Suppressor macrophage treated with lipopolysaccharide for 4 hours (primary cell): ENCODE data around the gene COL27A1.

Experiments used
- DNase-seq: peaks from one replicate; pipeline ENCODE4 v3.0.0-alpha.2; 2020

Gene COL27A1

DNA sequence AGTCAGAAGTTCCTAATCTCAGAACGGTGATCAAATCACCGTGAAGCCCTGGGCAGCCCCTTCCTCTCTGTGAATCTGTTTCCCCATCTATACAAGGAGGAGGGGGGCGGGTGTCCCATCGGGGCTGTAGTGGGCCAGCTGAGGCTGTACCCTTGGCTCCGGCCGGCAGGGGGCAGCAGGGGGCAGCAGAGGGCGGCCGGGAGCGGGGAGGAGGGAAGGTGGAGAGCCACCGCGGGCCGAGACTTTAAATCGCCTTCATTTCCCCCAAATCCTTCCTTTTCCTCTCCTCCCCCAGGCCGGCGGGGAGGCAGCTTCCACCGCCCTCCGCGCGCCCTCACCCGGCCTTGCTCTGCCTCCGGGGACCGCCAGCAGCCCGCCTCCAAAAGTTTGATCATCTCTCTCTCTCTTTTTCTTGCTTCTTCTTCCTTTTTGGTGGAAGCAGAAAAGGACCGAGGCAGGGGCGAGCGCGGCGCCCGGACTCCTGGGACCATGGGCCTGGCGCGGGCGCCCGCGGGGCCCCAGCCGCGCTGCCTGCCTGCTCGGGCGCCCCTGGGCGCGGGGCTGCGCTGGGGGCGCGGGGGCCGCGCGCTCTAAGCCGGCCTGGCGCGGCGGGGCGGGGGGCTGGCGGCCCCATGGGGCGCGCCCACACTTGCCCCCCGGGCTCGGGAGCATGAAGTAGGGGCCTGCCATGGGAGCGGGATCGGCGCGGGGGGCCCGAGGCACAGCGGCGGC, at the start of gene COL27A1:
COL27A1 (plus strand) TSS at position 275 of the 732 bp plus-strand sequence; CDS start at position 689, 414 bp downstream.
- DNase-seq: peak; percentile 82

DNA sequence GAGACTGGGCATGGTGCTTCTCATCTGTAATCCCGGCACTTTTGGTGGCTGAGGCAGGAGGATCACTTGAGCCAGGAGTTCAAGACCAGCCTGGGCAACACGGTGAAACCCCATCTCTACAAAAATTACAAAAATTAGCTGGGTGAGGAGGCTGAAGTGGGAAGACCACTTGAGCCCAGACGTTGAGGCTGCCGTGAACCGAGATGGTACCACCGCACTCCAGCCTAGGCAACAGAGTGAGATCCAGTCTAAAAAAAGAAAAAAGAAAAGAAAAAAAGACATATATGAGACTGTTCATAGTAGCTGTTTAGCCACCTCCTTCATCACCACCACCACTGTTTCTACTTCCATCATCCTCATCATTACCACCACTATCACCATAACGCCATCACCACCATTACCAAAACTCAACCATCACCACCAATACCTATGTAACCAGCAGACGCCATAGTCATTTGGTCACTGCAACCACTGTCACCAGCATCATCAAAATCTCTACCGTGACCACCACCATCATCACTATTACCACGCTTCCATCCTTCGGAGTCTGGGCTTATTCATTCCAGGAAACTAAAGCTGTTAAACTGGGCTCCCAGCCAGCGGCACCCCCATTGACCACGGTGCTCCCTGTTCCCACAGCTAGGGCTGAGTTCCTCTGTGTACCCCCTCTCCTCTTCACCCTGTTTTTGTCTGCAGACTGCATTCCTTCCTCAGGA, 47.9 kb upstream of the COL27A1 start:
- no peak for DNase-seq

DNA sequence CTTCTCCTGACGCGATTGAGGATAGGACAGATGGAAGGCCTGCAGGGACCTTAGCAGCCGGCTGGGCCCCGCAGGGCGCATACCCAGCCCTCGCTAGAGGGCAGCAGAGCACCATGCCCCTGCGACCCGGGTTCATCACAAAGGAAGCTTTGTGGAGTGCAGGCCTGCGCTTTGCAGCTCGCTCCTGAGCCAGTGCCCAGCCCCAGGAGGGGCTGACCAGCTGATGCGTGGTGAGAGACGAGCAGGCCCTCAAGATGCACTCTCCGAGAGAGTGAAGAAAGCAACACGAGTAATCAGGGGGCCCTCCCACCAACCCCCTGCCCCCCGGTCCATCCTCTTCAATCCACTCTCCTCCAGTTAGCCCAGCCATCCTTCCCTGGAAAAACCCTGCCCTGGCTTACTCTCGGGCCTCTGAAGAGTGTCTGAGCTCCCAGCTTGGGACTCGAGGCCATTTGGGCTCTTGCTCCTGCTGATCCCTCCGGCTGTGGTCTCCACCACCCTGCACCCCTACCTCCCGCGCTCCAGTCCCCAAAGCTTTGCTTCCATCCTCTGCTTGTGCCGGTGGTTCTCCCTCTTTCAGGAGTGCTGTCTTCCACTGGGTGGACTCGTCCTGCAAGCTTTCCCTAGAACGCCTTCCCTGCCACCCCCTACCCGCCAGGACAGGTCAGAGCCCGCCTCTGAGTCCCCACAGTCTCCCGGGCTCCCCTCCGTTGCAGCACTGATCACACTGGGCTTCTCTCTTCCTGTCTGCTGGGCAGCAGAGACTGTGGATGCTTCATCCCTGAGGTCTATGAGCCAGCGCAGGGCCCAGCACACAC, 47.1 kb upstream of the COL27A1 start:
- peak; percentile 79 for DNase-seq

DNA sequence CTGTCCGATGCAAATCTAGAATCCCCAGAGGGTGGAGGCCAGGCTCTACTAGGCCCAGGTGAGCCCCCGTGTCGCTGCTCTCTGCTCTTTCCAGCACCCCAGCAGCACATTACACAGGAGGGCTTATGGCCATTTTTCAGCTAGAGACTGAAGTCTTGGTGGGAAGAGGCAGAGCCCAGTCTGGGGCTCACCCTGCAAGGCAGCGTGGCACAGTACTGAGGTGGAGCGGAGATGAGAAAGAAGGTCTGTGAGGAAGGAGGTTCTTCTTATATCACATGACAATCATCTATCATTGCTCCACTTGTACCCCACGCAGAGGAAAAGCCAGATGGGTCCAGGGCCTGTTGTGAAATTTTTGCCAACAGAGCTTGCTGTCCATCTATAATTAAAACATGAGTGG, 46.2 kb upstream of the COL27A1 start:
- DNase-seq: no peak

DNA sequence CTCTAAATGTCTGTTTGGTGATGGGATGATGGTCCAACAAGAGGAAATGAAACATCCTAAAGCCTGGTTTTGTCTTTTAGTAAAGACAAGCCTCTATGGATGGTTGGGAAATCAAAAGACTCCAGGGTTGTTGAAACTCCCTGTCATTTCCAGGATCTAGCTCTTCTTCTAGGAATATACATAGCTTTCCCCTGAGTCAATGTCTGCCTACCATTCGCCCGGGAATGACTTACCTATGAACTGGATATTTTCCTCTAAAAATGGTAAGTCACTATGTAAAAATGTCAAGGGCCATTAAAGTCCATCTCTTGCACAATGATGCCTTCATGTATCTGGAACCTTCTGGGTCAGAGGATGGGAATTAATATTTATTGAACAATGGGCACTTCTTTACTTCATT, 45.2 kb upstream of the COL27A1 start:
- DNase-seq: no peak

DNA sequence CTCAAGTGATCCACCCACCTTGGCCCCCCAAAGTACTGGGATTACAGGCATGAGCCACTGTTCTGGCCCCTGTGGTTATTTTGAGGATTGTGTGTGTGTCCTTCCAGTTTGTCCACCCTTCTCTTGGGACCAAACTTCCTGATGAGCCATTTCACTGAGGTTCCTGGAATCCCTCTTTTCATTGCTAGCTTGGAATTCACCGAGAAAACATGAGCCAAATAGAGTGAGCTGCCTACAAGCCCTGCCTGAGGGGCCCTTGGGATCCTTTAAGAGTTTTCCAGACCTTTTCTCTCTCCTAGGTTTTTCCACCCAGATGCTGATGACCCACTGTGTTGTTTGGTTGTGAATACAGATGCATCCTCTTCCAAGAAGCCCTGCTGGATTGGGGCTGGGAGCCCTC, 43.0 kb upstream of the COL27A1 start:
- no peak for DNase-seq

DNA sequence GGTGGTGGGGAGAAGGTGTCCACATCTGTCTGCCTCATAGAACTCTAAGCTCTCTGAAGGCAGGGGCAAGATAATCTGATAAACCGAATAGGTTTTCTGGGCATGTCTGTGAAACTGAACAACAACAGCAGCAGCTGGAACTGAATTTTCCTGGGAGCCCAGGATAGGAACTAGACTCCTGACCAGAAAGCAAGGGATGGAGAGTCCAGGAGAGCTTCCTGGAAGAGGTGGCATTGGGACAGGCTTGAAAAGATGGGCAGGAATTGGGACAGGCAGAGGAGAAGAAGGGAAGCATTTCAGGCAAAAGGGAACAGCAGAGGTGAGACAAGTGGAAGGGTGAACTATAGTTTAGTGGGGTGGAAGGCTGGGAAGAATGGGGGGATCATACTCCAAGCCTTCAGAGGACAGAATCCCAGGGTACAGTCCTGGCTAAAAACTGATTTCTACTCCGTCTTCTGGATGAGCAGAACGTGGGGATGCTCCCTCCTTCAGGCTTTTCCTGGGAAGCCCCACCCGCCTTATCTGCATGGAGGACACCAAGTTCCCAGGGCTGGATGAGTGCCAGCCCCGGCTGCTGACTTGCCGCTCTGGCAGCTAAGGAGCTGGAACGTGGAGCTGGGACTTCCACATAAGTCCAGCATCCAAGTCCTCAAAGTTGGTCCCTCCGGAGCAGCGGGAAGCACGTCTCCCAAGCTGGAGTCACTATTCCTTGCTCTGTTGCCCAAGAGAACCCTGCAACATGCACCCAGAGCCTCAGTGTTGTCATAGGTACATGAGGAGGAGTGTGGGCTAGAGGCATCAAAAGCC, 42.4 kb upstream of the COL27A1 start:
- DNase-seq: no peak

DNA sequence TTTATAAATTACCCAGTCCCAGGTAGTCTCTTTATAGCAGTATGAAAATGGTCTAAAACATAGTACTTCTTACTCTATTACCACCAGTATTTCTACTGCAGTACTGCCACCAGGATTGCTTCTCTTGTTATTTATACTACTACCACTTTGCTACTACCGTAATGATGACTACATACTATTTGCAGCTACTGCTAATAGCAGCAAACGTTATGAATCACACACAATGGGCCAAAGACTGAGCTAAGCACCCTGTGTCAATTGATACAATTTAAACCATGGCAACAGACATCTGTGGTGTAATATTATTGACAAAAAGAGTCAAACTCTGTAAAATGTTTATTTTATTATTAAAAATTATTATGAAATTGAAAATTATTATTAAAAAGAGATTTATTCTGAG, 41.0 kb upstream of the COL27A1 start:
- DNase-seq: no peak

DNA sequence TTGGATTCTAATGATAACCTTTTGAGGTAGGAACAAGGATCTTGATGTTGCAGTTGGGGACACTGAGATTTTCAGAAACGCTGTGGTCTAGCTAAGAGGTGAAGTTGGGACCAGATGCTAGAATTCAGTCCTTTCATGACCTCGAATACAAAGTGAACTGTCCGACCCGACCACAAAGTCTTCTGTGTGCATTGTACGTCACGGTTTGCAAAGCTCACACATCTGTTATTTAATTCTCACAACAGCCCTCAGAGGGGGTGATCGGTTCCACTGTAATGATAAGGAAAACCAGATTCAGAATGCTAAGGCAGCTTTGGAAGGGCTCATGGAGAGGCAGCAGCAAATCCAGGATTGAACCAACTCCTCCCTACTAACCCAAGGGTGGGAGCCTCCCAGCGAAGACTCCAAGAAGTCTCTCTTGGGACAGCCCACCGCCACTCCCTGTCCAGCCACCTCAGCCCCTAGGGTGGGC, 39.6 kb upstream of the COL27A1 start:
- DNase-seq: no peak

DNA sequence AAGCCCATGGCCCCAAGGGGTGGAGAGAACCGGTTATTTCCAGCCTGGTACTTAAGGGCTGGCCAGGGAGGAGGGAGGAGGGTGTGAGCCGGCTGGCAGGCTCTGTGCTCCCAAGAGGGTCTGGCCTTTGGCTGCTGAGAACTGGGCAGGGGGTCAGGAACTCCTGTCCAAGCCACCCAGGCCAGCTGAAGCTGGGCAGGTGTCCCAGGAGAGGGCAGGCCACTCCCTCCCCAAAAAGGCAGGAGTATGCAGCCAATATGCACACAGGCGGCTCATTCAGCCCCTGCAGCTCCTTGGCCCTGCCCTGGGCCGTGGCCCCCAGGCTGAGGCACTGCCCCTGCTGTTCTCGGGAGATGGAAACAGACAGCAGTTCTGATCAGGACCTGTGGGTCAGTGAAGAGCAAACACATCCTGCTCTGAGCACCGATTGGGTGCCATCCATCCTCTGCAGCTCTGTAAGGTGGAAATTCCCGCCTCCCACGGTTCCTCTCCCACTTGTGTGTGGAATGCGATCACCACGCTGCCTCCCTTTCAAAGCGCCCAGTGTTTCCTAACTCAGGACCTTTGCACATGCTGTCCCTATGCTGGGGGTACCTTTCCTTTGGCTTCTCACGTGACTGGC, 39.1 kb upstream of the COL27A1 start:
- DNase-seq: no peak

DNA sequence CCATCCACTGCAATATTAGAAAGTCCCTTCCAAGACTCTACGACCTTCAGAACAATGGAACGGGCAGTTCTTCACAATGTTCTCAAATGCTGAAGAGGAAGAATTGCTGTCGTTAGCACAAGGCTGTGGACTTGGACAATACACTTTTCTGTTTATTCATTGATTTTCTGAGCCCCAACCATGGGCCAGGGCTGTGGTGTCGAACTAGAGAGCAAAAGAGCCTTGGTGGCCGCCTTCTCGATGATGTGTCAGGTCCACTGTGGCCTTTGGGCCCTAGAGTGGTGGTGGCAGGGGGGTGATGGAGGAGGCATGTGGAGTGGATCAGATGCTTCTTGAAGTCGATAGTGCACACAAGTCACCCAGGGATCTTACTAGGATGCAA, 37.7 kb upstream of the COL27A1 start:
- DNase-seq: no peak

DNA sequence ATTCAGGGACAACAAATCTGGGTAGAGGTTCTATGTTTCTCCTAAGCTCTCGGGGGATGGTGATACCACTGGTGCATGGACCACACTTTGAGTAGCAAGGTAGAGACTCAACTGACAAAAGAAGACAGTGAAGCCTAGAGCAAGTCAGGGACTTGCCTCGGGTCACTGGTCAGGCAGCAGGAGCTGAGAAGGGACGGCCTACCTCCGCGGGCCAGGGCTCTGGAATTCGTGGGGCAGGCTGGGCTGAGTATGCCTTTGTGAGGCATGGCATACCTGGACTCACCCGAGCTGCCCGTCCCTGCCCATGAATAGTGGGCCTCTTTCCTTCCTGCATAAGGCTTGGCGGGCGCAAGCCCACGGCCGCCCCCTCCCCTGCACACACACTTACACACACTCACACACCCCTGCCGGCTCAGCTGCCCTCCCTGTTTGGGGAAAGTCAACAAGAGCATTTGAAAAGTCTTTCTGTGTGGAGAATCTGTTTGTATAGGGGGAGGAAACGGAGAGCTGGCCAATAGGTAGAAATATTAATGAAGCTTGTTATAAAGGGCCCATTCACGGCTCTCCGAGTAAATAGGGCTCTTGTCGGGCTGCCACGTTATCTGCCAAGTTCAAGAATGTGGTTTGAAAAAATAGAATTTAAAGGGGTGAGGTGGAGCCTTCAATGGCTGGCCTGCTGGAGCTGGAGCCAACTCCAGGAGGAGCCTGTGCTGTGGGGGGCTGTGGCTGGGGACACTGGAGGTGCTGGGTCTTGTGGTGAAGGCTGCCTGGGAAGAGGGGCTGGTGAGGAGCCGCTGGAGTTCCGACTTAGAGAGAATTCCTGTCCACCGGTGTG, 37.1 kb upstream of the COL27A1 start:
- DNase-seq: no peak

DNA sequence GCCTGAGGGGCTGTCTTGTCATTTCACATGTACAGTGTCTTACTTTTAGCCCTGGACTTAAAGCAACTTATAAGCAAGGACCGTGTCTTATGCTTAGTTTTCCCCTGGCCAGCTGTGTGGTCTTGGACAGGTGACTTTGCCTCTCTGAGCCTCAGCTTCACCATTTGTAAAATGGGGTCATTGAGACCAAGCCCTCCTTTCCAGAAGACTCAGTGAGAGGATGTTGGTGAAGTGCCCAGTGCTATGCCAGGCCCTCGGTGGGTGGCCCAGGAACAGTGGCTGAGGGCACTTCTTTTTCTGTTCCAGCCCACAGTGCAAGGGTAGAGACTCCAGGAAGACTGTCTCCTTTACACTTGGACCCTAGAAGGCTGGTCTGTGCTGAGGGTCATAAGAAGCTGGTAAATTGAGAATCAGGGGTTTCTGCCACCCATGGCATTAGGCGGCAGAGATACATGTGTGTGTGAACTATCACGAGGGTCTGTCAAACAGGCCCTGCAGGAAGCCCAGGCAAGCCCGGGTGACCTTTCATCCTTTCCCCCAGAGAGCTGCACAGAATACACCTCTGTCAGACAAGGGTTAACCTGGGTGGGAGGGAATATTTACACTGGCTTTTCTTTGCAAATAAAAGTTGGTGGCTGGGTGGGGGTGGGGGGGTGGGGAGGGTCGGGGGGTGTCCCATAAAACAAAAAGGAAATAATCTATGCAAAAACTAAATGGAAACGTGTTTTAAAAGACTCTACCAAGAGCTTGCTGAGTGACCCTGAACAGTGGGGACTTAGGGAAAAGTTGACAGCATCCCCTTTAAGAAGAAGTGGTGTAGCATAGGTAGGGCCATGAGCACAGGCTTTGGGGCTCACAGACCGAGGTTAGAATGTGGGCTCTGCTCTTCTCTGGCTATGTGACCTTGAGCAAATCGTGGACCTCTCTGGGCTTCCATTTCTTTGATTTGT, 35.8 kb upstream of the COL27A1 start:
- no peak for DNase-seq

DNA sequence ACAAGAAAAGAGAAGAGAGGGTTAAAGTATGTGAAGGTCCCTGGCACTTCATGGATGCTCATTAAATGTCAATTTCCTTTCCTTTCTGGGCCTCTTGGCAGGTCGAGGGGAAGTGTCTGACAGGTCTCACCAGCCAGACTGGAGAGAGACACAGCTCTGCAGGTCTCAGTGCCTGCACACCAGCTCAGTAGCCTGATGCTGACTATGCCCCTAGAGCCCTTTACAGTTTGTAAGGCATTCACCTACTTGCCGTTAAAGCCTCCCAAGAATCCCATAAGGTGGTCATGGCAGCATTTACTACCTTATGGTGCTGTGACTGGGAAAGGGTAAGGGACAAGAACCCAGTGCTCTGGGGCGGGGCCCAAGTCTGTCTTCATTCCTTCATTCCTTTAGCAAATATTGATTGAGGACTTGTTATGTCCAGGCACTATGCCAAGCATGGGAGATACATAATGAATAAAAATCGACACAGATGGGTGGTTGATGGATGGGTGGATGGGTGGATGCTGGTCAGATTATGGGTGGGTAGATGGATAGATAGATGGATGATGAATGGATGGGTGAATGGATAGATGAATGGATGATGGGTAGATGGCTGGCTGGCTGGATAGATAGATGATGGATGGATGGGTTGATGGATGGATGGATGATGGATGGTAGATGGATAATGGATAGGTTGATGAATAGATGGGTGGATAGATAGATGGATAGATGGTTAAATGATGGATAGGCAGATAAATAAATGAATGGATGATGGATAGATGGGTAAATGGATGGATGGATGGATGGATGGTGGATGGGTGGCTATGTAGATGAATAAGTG, 34.9 kb upstream of the COL27A1 start:
- DNase-seq: no peak

DNA sequence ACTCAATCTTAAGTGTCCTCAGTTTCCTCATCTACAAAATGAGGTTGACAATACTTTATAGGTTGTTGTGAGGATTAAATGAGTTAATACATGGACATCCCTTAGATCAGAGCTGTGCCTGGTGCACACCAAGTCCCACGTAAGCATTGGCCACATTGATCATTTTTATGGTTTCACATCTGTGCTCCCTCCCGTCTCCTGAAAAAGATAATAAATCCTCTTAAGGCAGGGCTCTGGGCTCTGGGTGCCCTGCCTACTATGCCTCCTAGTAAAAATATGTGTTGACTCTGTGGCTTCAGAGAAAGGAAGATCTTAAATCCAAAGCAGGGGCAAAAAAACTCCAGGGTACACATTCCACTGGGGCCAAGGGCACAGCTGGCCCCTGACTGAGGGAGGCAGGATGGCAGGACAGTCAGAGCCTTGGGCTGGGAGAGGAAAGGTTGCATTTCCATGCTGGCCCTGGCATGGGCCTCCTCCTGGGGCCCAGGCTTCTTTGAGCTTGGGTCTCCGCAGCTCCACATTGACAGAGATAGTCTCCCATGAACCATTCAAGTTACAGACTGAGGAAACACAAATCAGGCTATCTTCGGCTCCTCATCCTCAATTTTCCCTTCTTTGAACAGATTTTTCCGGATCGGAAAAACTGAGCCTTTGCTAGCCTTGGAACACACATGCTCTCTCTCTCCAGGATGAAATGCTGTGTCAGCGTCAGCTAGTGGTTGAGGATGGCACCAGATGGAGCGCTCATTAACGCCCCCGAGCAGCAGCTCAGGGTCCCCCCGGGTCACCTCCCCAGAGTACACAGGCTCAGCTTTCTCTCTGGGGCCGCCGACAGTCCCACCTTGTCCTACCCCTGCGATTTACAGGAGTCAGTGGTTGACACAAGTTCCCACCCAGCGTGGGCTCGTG, 33.9 kb upstream of the COL27A1 start:
- no peak for DNase-seq

DNA sequence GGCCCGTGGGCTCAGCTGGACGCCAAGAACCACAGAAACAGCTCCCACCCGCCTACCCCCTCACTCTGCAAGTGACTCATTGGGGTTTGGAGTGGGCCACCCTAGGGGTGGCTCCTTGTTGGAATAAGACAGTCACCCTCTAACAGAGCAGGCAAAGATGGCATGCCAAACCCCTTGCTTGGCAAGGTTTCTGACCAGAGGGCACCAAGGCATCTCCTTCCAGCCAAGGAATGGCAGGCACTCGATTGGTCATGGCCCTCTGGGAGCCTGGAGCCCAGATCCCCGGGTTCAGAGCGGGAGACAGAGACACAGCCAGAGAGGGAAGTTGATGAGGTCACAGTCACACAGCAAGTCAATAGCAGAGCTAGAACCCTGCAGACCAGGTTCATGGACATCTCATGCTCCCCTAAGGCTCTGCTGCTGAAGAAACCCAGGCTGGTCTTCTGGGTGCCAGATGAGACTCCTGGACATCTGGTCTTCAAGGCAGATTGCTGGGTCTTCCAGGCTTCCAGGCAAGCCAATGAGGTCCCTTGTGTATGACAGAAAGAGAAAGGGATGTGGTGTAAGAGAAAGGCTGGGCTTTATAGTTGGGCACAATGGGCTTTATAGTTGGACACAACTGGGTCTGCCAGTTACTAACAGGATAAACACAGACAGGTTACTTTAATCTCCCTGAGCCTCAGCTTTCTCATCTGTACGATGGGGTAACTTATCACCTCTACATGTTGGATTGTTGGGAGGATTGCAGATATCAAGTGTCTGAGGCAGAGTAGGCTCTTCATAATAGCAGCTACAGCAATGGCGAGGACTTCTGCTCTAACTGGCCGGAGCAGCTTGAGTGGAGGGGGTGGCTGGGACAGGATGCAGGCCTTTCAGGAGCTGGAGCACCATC, 33.0 kb upstream of the COL27A1 start:
- DNase-seq: no peak
